SK-N-SH (cell line): Measurements from ENCODE around the gene UMODL1. TPM values are rescaled to one million over a fixed set of nuclear protein-coding genes. Genes with fewer than 3 reads are reported as not detected.

ENCODE experiments used
- CTCF ChIA-PET: fragments of 300-600, 350-600 bp; formaldehyde crosslinking; extraction: SDS; loops from one replicate; lab custom pipeline; 2021; lab: Yijun Ruan, JAX
- POLR2A ChIA-PET: fragments of 350-600 bp; sonication (Branson Sonifier 250); formaldehyde crosslinking; extraction: SDS; loops from one replicate; lab custom pipeline; 2020; ENCODE audit warnings: antibody characterized with exemption, inconsistent platforms; lab: Yijun Ruan, JAX
- DNase-seq: peaks from one replicate; pipeline ENCODE4 v3.0.0; 2012
- H2AFZ ChIP-seq: fragments of 200-600 bp; sonication (generic); 2 replicates; pipeline ENCODE4 v1.8.1; 2016; ENCODE audit warnings: antibody characterized with exemption, mild to moderate bottlenecking, low read depth
- H3F3A ChIP-seq: fragments of 200-600 bp; sonication (generic); replicated peaks from 2 replicates; pipeline ENCODE3; 2016; ENCODE audit warnings: antibody characterized with exemption, mild to moderate bottlenecking; ENCODE audit not compliant: insufficient read depth
- H3K27ac ChIP-seq, 2 experiments: fragments of 200-500 bp in 1 of 2; fragments of 200-600 bp in 1 of 2; sonication (Bioruptor generic) in 1 of 2; sonication (generic), shearing (Covaris generic) in 1 of 2; 2 replicates each; pipeline versions ENCODE4 v1.5.1 to v1.6.1; 2014 to 2016; ENCODE audit warnings: low read depth in 2 of 2, inconsistent platforms in 1 of 2, low read length in 1 of 2, mild to moderate bottlenecking in 1 of 2, mixed read lengths in 1 of 2
- H3K27me3 ChIP-seq: fragments of 200-600 bp; sonication (generic), shearing (Covaris generic); 2 replicates; pipeline ENCODE4 v1.6.1; 2016; ENCODE audit warnings: mixed run types; ENCODE audit not compliant: insufficient read depth
- H3K36me3 ChIP-seq, 2 experiments: fragments of 200-500 bp in 1 of 2; fragments of 200-600 bp in 1 of 2; sonication (Bioruptor generic) in 1 of 2; sonication (generic) in 1 of 2; replicated peaks in 1 of 2; 2 replicates each; pipeline versions ENCODE3 to v1.5.1; 2014 to 2016; ENCODE audit warnings: low read length in 1 of 2, mild to moderate bottlenecking in 1 of 2; ENCODE audit not compliant: insufficient read depth in 2 of 2, control insufficient read depth in 1 of 2
- H3K4me1 ChIP-seq, 2 experiments: fragments of 200-500 bp in 1 of 2; fragments of 200-600 bp in 1 of 2; sonication (Bioruptor generic) in 1 of 2; sonication (generic), shearing (Covaris generic) in 1 of 2; 2 replicates each; pipeline versions ENCODE4 v1.5.1 to v1.6.1; 2014 to 2016; ENCODE audit warnings: low read depth in 1 of 2, low read length in 1 of 2, mixed run types in 1 of 2; ENCODE audit not compliant: insufficient read depth in 2 of 2, control insufficient read depth in 1 of 2
- H3K4me2 ChIP-seq: fragments of 200-600 bp; sonication (generic), shearing (Covaris generic); 2 replicates; pipeline ENCODE4 v1.6.1; 2017; ENCODE audit warnings: mixed run types
- H3K4me3 ChIP-seq, 2 experiments: fragments of 200-500 bp in 1 of 2; fragments of 200-600 bp in 1 of 2; sonication (Bioruptor generic) in 1 of 2; sonication (generic), shearing (Covaris generic) in 1 of 2; 2 replicates each; pipeline versions ENCODE4 v1.5.1 to v1.8.1; 2014 to 2016; ENCODE audit warnings: low read depth in 2 of 2, inconsistent platforms in 1 of 2, low read length in 1 of 2, mild to moderate bottlenecking in 1 of 2, mixed read lengths in 1 of 2, moderate library complexity in 1 of 2
- H3K79me2 ChIP-seq: fragments of 200-600 bp; sonication (generic); 2 replicates; pipeline ENCODE4 v1.8.1; 2017; ENCODE audit warnings: mild to moderate bottlenecking; ENCODE audit not compliant: insufficient read depth
- H3K9ac ChIP-seq: fragments of 200-600 bp; sonication (generic); 2 replicates; pipeline ENCODE4 v1.6.1; 2017; ENCODE audit warnings: mixed run types
- H3K9me2 ChIP-seq: fragments of 200-600 bp; sonication (generic); 2 replicates; pipeline ENCODE4 v1.6.1; 2017; ENCODE audit warnings: mixed run types
- H3K9me3 ChIP-seq: fragments of 200-600 bp; sonication (generic); 2 replicates; pipeline ENCODE4 v1.6.1; 2017; ENCODE audit warnings: mixed run types, mild to moderate bottlenecking, moderate library complexity
- H4K20me1 ChIP-seq: fragments of 200-600 bp; sonication (generic); 2 replicates; pipeline ENCODE4 v1.6.1; 2017; ENCODE audit warnings: mild to moderate bottlenecking, mixed run types; ENCODE audit not compliant: insufficient read depth
- CHD2 ChIP-seq: fragments of 150-350 bp; IDR thresholded peaks from 2 replicates; pipeline ENCODE4 v1.6.1; 2018; ENCODE audit warnings: low read length; ENCODE audit not compliant: partially characterized antibody
- ELF1 ChIP-seq: IDR thresholded peaks from 2 replicates; pipeline ENCODE4 v1.4.0; 2012
- EP300 ChIP-seq, 2 experiments: IDR thresholded peaks; 2 replicates each; pipeline versions ENCODE4 v1.4.0 to v1.6.1; 2012; ENCODE audit warnings: borderline replicate concordance in 1 of 2, low read depth in 1 of 2, low read length in 1 of 2
- EZH2phosphoT487 ChIP-seq: fragments of 200-600 bp; sonication (generic); IDR thresholded peaks from 2 replicates; pipeline ENCODE4 v1.6.1; 2017; ENCODE audit warnings: low read depth, mixed run types, mild to moderate bottlenecking, antibody characterized with exemption, moderate library complexity, borderline replicate concordance
- FOSL2 ChIP-seq: IDR thresholded peaks from 2 replicates; pipeline ENCODE4 v1.4.0; 2012; ENCODE audit warnings: low read depth, mild to moderate bottlenecking, moderate library complexity, borderline replicate concordance
- GABPA ChIP-seq: IDR thresholded peaks from 2 replicates; pipeline ENCODE4 v1.4.0; 2012; ENCODE audit warnings: low read depth, mild to moderate bottlenecking
- IRF3 ChIP-seq: fragments of 150-350 bp; IDR thresholded peaks from 2 replicates; pipeline ENCODE4 v1.6.1; 2016; ENCODE audit warnings: mild to moderate bottlenecking, low read depth, low read length
- JUND ChIP-seq: IDR thresholded peaks from 2 replicates; pipeline ENCODE4 v1.4.0; 2012
- MAX ChIP-seq: IDR thresholded peaks from 2 replicates; pipeline ENCODE4 v1.4.0; 2012; ENCODE audit warnings: low read depth
- MXI1 ChIP-seq: IDR thresholded peaks from 2 replicates; pipeline ENCODE4 v1.6.1; 2012; ENCODE audit warnings: mild to moderate bottlenecking, low read depth, low read length, improper control_type of control experiment
- NFIC ChIP-seq: IDR thresholded peaks from 2 replicates; pipeline ENCODE4 v1.4.0; 2012; ENCODE audit warnings: borderline replicate concordance
- PBX3 ChIP-seq: IDR thresholded peaks from 2 replicates; pipeline ENCODE4; 2012
- RAD21 ChIP-seq: IDR thresholded peaks from 2 replicates; pipeline ENCODE4 v1.6.1; 2012; ENCODE audit warnings: mild to moderate bottlenecking, low read length
- REST ChIP-seq: IDR thresholded peaks from 2 replicates; pipeline ENCODE4 v1.6.1; 2012; ENCODE audit warnings: mild to moderate bottlenecking, low read depth, low read length, moderate library complexity
- RXRA ChIP-seq: IDR thresholded peaks from 2 replicates; pipeline ENCODE4 v1.4.0; 2012; ENCODE audit warnings: low read depth, mild to moderate bottlenecking, borderline replicate concordance
- SIN3A ChIP-seq: IDR thresholded peaks from 2 replicates; pipeline ENCODE4 v1.6.1; 2012; ENCODE audit warnings: low read depth, mild to moderate bottlenecking, low read length, moderate library complexity, borderline replicate concordance
- TCF12 ChIP-seq: IDR thresholded peaks from 2 replicates; pipeline ENCODE4 v1.4.0; 2012
- TEAD4 ChIP-seq: IDR thresholded peaks from 2 replicates; pipeline ENCODE4 v1.4.0; 2012; ENCODE audit warnings: mild to moderate bottlenecking, borderline replicate concordance; ENCODE audit not compliant: insufficient read depth
- ZBTB33 ChIP-seq: IDR thresholded peaks from 2 replicates; pipeline ENCODE4 v1.4.0; 2012; ENCODE audit warnings: low read depth, borderline replicate concordance
- WGBS: methylation state at CpG from one replicate; pipeline ENCODE4 v1.1.6; 2017; ENCODE audit warnings: low lambda C conversion rate; 5-methylcytosine and 5-hydroxymethylcytosine counted together
- polyA plus RNA-seq, 3 experiments: library from polyadenylated mRNA; depleted of rRNA; stranded (reverse); fragments of >200 nt; gene quantifications; 2 replicates each; pipeline ENCODE4 v1.2.3, GENCODE V29; 2012

The UMODL1 gene
- polyA plus RNA-seq, 1 of the 3 experiments (the other 2 are of a cell fraction): not detected

- Histone ChIP-seq H3K9me3 (no peaks in the 10 kb centered on the region), H3K79me2 (no peaks in the 10 kb centered on the region), H3K9ac (no peak overlapping the region), H4K20me1 (no peaks in the 10 kb centered on the region), H3K27ac (no peak overlapping the region), H3K4me2 (no peak overlapping the region), H3F3A (peaks cover 10% of the 10 kb centered on the region), H3K4me3 (no peak overlapping the region), H3K9me2 (no peaks in the 10 kb centered on the region), H3K36me3 (no peaks in the 10 kb centered on the region), H2AFZ (no peak overlapping the region), H3K27me3 (peaks cover 19% of the 10 kb centered on the region), H3K4me1 (peaks cover 0 to 23% of the 10 kb centered on the region in 2 experiments; a peak in 1 of 4 replicates)
- TF ChIP-seq GABPA (no peak), REST (no peak), CHD2 (no peak), MAX (no peak), JUND (no peak), IRF3 (no peak), TCF12 (no peak), EZH2phosphoT487 (no peak), FOSL2 (no peak), NFIC (no peak), RAD21 (no peak), TEAD4 (no peak), ELF1 (no peak), RXRA (no peak), ZBTB33 (no peak), SIN3A (no peak), EP300 (IDR thresholded peaks at IDR 0.05; ENCODE audit: borderline replicate concordance in 1 of 2, low read depth in 1 of 2, low read length in 1 of 2) (no peak), PBX3 (no peak), MXI1 (no peak)
- WGBS: 46% methylated on average over 13 of the region's 13 CpGs
- no peak for DNase-seq
- CTCF ChIA-PET: interaction anchor here (0.8 to 2.2 kb wide), 3 partner anchors 9 to 304 kb away, joined by 4 to 17 read pairs (median 5); no protein-coding TSS in a partner anchor
- POLR2A ChIA-PET: no interaction called here
Observed at GRCh38 chr21:42120903-42121535, 49.9 kb downstream of the UMODL1 start.
